WTC11 (cell line): ENCODE results near the gene RAI1.

Experiments used
- CREB1 ChIP-seq: sonication (generic); formaldehyde crosslinking; IDR thresholded peaks from 2 replicates; pipeline ENCODE4 v1.8.0; 2023; ENCODE audit warnings: mild to moderate bottlenecking, missing genetic modification reagents
- CTCF ChIP-seq: fragments of 200-600 bp; IDR thresholded peaks from 2 replicates; pipeline ENCODE4 v1.8.0; 2022; ENCODE audit warnings: antibody characterized with exemption
- FOXK1 ChIP-seq: sonication (generic); formaldehyde crosslinking; IDR thresholded peaks from 2 replicates; pipeline ENCODE4 v1.8.0; 2022; ENCODE audit warnings: mild to moderate bottlenecking, moderate library complexity, missing genetic modification reagents
- FOXP4 ChIP-seq: sonication (generic); formaldehyde crosslinking; IDR thresholded peaks from 2 replicates; pipeline ENCODE4 v1.8.0; 2022; ENCODE audit warnings: mild to moderate bottlenecking, missing genetic modification reagents
- NR1H2 ChIP-seq: sonication (generic); formaldehyde crosslinking; IDR thresholded peaks from 2 replicates; pipeline ENCODE4 v1.9.0; 2021; ENCODE audit warnings: mild to moderate bottlenecking, moderate library complexity, missing genetic modification reagents
- NR2C2 ChIP-seq: sonication (generic); formaldehyde crosslinking; IDR thresholded peaks from 2 replicates; pipeline ENCODE4 v1.8.0; 2022; ENCODE audit warnings: mild to moderate bottlenecking, missing genetic modification reagents
- RELA ChIP-seq: sonication (generic); formaldehyde crosslinking; IDR thresholded peaks from 2 replicates; pipeline ENCODE4 v1.8.1; 2022; ENCODE audit warnings: missing genetic modification reagents, mild to moderate bottlenecking, borderline replicate concordance
- SP1 ChIP-seq: sonication (generic); formaldehyde crosslinking; conservative IDR thresholded peaks from 2 replicates; pipeline ENCODE4 v1.8.1; 2022; ENCODE audit warnings: missing genetic modification reagents
- TP53 ChIP-seq: sonication (generic); formaldehyde crosslinking; IDR thresholded peaks from 2 replicates; pipeline ENCODE4 v1.8.1; 2023; ENCODE audit warnings: mild to moderate bottlenecking, missing genetic modification reagents
- ZNF121 ChIP-seq: sonication (generic); formaldehyde crosslinking; IDR thresholded peaks from 2 replicates; pipeline ENCODE4 v1.8.0; 2023; ENCODE audit warnings: missing genetic modification reagents
- ZNF396 ChIP-seq: fragments of 250-450 bp; sonication (Bioruptor Pico); IDR thresholded peaks from 2 replicates; pipeline ENCODE4 v1.8.0; 2021; ENCODE audit warnings: mild to moderate bottlenecking, moderate library complexity, borderline replicate concordance
- TF ChIP-seq, protein P1 (sequence below): sonication (generic); formaldehyde crosslinking; IDR thresholded peaks from 2 replicates; pipeline ENCODE4 v1.8.1; 2023; ENCODE audit warnings: mild to moderate bottlenecking, missing genetic modification reagents, moderate library complexity
- TF ChIP-seq, protein P2 (sequence below): sonication (generic); formaldehyde crosslinking; IDR thresholded peaks from 2 replicates; pipeline ENCODE4 v1.8.1; 2023; ENCODE audit warnings: mild to moderate bottlenecking, missing genetic modification reagents, borderline replicate concordance

- TF ChIP-seq SP1 = no peak
- TF ChIP-seq FOXP4 (CRISPR knock-in tag) = no peak
- no peak for TF ChIP-seq ZNF121 (CRISPR knock-in tag)
- no peak for TF ChIP-seq ZNF396 (CRISPR knock-in tag)
- TF ChIP-seq CTCF = no peak
- TF ChIP-seq, protein P1, sequence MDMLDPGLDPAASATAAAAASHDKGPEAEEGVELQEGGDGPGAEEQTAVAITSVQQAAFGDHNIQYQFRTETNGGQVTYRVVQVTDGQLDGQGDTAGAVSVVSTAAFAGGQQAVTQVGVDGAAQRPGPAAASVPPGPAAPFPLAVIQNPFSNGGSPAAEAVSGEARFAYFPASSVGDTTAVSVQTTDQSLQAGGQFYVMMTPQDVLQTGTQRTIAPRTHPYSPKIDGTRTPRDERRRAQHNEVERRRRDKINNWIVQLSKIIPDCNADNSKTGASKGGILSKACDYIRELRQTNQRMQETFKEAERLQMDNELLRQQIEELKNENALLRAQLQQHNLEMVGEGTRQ (CRISPR knock-in tag) = no peak
- no peak for TF ChIP-seq NR1H2 (CRISPR knock-in tag)
- TF ChIP-seq RELA = no peak
- TF ChIP-seq FOXK1 = no peak
- TF ChIP-seq CREB1 (CRISPR knock-in tag) = no peak
- no peak for TF ChIP-seq NR2C2
- TF ChIP-seq TP53 (CRISPR knock-in tag) = no peak
- TF ChIP-seq, protein P2, sequence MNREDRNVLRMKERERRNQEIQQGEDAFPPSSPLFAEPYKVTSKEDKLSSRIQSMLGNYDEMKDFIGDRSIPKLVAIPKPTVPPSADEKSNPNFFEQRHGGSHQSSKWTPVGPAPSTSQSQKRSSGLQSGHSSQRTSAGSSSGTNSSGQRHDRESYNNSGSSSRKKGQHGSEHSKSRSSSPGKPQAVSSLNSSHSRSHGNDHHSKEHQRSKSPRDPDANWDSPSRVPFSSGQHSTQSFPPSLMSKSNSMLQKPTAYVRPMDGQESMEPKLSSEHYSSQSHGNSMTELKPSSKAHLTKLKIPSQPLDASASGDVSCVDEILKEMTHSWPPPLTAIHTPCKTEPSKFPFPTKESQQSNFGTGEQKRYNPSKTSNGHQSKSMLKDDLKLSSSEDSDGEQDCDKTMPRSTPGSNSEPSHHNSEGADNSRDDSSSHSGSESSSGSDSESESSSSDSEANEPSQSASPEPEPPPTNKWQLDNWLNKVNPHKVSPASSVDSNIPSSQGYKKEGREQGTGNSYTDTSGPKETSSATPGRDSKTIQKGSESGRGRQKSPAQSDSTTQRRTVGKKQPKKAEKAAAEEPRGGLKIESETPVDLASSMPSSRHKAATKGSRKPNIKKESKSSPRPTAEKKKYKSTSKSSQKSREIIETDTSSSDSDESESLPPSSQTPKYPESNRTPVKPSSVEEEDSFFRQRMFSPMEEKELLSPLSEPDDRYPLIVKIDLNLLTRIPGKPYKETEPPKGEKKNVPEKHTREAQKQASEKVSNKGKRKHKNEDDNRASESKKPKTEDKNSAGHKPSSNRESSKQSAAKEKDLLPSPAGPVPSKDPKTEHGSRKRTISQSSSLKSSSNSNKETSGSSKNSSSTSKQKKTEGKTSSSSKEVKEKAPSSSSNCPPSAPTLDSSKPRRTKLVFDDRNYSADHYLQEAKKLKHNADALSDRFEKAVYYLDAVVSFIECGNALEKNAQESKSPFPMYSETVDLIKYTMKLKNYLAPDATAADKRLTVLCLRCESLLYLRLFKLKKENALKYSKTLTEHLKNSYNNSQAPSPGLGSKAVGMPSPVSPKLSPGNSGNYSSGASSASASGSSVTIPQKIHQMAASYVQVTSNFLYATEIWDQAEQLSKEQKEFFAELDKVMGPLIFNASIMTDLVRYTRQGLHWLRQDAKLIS (CRISPR knock-in tag) = no peak
Observed at GRCh38 chr17:17675416-17675815, 5.8 kb upstream of the RAI1 start.
